Measurements from ENCODE around the gene GATB.

Gene GATB

DNA sequence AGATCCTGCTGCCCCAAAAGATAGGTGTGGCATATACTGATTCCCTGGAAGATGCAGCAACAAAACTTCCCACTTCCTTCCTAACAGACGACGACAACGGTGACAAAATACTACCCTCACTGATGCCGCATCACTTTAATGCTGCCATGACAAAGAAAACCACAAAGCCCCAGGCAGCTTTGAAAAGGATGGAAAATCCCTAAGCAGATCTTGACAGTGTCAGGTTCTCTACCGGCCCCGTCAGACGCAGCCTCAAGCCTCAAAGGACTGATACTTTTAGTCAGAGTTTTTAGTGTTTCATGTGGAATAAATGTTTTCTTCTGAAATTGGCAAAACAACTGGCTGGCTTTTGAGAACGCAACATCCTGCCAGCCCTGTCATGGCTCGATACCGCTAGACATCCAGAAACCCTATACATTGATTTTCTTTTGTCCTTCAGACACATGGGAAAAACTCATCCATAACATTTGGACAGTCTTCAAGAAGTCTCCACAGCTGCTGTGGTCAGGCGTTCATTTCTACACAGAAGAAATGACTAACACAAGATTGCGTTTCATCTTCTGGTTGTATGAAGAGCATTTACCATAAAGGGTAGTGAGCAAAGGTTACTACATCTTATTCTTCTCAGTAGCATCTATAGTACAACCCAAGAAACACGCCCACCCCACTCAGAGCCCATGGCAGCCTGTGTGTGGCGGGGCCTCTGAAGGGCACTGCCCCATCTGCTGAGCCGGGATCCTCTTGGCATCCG, 60.1 kb downstream of the GATB start:
- no peak for DNase-seq (ENCODE audit: low read depth, low spot score)

DNA sequence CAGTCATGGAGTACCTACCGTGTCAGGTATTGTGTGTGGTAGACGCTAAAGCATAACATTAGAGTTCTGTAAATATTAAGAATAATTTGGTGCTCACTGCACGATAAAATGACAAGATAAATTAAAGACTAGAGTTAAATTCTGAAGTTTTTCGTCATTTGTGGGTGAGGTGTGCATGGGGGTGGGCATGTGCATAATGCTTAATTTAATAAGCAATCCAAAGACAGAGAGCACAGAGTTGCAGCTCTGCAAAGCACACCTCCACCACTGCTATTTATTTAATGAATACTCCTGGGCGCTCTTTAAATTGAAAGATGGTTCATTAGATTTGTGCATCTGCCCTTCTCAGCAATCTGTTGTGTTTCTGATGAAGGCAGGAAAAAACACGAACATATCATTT, 62.6 kb downstream of the GATB start:
- DNase-seq (ENCODE audit: low read depth, low spot score) = no peak

DNA sequence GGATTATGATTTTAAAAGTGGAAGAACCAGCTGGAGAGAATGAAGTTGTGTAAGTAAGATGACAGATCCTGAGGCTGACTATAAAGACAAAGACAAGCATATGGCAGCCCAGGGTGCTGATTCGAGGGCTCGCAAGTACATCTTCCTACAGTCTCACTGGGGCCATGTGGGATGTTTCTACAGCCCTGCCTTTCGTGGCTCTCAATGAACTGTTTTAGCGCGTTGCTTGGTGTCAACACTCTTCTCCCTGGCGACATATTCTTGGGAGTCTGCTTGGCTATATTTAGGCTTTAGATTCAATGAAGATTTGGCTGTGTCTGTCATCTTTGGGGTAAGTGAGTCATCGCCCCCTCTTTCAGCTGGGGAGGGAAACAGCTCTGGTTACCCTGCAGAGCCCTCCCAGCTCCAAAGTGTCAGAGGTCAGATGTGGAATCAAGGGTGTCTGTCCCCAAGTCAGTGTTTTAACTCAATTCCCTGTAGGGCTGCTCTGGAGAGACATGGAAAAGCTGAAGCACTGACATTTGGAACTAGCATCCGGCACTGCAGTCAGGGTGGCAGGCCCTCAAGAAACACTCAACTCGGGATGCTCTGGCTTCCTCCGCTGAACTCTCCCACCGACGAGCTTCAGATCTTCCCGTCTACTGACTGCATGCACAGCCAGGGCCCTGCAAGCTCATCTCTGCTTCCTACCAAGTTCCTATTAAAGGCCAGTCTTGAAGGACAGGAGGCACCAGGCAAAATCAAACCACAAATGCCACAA, 65.7 kb downstream of the GATB start:
- no peak for DNase-seq (ENCODE audit: low read depth, low spot score)

DNA sequence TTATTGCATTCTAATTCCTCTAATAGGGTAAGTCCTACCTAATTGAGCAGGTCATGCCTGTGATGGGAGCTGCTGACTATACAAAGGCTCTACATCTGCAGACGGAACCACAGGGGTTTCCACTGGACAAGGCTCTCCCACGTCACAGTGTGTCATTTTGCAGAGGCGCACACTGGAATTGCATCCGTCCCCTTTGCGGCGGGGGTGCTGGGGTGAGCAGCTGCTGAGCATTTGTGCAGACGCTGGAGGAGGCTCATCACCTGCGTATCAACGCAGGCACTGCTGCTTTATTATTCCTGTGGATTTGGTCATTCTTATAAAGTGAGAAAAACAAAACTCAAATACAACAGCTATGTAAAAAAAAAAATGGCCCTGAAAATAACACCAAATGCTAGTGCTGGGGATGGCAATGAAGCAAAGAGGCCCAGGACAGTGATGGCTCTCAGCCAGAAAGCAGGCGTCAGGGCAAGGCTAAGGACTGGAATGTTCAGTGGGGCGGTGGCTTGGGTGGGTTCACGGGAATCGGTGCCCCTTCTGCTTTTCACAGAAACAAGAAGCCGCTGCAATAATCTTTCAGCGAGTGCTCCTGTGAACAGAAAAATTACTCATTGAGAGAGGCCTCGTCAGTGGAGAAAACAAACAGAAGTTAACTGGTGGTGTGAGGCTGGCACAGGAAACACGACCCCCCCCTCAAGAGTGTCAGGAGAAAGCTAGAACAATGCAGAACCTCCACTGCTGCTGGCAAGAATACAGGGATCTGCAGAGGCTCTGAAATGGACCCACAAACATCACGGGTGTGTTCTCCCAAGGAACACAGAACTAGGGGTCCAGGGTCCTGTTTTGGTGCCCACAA, 67.8 kb downstream of the GATB start:
- peak; percentile 19 for DNase-seq (ENCODE audit: low read depth, low spot score)

DNA sequence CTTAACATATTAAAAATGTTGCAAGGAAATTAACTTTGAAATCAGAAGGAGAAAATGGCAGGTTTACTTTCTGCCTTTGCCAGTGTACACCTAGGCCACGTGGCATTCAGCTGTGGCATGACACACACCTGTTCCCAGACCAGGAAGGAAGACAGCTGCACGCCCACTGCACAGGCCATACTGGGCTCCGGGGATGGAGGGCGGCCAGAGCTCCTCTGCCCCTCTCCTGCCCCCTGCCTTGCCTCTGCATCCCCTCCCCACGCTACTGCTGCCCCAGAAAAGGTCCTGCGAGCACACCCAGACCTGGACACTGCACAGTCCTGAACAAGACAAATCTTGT, 68.4 kb downstream of the GATB start:
- DNase-seq (ENCODE audit: low read depth, low spot score) = no peak

DNA sequence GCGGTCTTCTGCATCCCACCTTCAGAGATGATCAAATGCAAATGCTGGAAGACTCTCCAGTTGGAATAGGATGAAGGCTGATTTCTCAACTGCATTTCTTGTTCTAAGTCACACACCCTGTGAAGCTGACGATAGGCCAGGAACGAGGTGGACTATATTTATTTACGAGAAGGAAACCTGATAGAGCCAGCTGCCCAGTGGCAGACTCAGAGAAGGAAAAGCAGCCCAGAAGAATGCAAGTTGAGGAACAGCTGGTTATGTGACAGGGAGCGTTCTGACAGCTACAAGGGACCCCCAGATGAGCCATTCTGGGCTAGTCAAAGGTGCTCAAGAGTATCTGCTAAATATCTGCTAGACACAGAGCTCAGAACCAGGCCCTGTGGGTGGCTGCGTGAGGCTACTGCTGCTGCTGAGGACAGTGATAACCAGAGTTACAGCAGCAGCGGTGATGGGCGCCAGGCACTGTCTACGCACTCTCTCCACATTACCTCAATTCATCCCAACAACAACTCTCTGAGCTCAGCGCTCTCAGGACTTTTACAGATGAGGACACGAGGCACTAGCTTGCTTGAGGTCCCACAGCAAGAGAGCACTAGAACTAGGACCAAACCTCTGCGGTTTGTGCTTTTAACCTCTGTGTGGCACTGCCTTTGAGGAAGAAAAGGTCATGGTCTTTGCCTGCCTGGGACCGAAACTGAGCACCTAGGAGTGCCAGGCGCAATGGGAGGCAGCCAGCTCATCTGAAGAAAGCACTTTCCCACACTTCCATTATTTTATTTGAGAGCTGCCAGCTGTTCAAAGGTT, 69.0 kb downstream of the GATB start:
- no peak for DNase-seq (ENCODE audit: low read depth, low spot score)

DNA sequence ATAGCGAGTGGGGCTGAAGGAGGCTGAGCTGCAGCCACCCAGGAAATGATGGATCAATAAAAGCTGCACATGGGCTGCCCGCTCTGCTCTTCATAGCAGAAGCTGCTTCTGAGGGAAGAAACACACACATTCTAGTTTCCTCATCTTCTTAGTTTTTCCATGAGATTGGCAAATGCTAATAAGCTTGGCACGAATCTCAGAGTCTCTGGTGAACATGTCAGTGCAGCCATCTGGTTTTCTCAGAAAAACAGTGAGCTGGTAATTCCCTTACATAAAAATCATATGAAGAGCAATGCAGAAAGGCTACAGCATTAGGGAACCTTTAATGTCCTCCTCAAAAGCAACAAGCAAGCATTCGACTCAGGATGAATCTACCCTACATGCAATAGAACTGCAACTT, 69.9 kb downstream of the GATB start:
- DNase-seq (ENCODE audit: low read depth, low spot score) = peak; percentile 48

DNA sequence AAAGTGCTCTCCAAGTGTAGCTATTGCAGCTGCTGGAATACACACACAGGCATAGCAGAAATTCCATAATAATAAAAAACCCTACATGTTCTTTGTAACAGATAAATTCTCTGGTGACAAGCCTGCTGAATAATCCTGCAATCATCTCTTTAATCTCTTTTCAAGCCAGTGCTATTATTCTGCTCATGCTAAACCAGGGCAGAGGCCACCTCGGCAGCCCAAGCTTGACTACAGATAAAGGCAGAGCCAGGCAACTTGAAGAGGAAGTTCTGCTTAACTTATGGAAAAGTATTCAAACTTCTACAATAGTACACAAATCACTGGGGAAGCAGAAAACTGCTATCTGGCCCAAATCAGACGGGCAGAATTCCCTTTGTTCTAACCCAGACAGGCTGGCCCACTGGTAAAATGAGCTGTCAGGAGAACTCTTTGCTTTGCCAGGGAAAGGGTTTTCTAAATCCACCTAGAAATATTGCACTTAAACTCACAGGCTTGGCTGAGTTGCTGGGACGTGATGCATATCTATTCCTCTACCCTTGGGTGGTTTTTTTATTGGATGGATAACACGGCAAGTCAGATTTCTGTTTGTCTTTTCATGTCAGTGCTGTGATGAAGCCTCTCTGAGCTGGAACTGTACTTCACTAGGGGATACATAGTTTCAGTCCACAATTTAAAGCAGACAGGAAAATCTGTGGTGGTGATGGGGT, 70.5 kb downstream of the GATB start:
- DNase-seq (ENCODE audit: low read depth, low spot score) = peak; percentile 65

DNA sequence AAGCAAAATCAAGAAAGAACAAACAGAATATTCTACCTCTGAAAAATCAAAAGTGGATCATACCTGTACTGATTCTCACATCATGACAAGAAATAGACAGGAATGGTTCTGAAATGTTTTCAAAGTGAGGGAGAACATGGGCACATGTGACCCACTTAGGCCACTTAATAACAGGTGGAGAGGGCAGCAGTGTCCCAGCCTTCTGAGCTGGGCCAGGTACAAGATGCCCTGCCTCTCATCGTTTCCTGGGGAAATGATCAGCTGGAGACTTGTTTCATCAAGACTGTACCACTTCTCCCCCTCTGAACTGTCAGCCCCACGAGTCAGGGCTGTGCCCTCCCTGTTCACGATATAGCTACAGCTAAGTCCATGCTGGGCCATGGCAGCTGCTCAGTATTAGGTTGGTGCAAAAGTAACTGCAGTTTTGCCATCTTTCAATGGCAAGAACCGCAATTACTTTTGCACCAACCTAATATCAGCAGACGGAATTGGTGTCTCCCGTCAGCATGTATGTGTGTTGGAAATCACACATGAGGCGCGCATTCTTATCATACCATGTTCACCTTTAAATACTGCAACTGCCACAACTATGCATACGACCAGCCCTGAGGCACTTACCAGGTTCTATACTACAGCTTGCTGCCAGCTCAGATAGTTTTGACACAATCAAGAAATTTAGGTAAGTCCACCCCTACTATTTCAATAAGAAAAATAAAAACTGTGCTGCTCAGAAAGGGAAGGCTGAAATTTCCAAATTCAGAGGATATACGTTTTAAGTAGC, 71.4 kb downstream of the GATB start:
- no peak for DNase-seq (ENCODE audit: low read depth, low spot score)

DNA sequence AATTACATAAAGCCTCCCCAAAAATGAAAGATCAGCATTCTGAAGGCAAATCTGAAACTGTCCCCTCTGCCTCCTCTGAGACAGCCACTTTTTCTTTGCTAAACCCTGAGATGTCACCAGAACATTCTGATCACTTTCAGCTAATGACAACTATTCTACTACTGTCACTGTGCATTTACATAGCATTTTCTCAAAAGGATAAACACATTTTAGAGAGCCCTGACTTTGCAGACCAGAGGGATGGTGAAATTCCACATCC, 72.1 kb downstream of the GATB start:
- DNase-seq (ENCODE audit: low read depth, low spot score) = no peak

DNA sequence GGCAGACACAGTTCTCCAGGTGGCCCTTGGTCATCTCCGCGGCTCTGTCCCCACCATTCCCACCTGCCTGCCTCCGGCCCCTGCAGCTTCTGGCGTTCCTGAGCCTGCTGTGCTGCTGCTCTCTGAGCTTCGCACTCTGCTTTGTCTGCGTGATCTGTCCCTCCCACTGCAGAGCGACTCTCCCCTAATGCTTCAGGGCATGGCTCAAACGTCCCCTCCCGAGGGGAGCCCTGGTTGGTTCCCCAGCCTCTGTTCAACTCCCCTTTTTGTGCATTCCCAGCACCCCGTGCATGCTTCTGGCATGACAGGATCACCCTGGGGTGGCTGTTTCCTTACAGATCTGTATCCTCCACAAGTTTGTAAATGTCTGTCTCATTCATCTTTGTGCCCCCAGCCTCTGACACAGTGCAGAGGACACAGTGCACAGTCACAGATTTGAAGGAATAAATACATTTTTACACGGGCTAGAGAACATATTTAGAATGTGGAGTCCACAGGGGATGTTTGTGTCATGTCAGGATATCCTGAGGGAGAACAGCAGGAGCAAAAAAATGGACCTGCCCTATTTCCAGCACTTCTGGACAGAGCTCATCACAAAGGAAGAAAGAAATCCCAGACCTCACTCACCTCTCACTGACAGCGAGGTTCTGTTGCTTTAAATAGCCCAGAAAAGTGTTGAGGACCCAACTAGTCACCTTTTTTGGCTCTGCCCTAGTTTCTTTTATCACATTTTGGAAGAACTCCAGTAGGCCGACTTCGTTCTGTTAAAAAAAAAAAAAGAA, 72.6 kb downstream of the GATB start:
- DNase-seq (ENCODE audit: low read depth, low spot score) = peak; percentile 59

DNA sequence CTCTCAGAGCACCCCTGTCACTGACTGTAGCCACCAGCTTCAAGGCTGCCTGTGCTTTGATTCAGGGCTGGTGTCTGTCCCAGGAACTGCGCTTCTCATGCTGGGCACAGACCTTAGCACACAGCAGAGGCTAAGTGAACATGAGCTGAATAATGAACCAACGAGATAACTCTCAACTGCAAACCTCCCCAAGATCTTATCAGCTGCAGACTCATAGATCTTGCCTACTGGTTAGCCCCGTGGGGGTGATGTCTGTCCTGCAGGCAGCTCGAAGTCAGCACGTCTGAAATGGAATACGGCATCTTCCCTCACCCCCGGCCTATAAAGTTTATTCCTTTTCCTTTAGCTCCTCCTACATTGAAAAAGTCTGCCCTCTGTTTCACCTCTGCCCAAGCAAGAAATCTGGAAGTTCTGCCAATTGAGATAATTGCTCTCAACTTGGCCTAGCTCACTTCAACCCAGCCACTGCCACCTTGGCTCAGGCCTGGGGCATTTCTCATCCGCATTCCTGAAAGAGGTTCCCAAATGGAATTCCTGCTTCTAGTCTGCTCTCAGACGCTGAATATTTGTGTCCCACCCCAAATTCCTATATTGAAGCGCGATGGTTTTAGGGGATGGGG, 73.7 kb downstream of the GATB start:
- DNase-seq (ENCODE audit: low read depth, low spot score) = peak; percentile 67

DNA sequence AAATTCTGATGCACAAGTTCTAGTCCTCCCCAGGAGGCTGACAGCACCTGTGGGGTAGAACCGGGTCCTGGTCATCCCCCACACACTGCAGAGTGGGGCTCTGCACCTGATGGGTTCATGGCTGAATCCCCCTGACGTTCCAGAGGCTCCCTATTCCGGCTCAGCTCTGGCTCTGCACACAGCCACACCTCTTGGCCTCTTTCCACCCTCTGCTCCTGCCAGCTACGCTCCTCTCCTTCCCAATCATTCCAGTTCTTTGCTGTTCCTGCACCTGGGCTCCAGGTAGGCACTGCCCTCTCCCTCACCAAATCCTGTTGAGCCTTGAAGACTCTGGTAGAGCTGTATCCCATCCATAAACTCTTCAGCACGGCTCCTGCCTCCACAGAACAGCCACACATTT, 75.5 kb downstream of the GATB start:
- DNase-seq (ENCODE audit: low read depth, low spot score) = no peak

DNA sequence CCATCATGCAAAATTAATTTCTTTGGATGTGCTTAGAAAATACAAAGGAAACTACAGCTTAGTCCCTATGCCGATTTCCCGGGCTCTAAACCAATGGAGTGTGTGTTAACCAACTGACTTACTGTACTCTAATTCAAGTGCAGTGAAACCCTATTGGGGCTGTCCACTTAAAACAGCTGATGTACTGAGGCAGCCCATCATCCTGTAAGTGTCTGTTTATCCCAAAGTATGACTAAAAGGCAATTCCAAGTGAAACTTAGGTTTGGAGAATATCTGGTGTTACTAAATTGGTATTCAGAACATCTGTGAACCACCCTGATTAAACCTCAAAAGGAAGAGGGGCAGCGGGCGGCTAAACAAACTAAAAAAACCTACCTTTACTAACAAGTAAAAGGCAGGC, 79.7 kb downstream of the GATB start:
- no peak for DNase-seq (ENCODE audit: low read depth, low spot score)

DNA sequence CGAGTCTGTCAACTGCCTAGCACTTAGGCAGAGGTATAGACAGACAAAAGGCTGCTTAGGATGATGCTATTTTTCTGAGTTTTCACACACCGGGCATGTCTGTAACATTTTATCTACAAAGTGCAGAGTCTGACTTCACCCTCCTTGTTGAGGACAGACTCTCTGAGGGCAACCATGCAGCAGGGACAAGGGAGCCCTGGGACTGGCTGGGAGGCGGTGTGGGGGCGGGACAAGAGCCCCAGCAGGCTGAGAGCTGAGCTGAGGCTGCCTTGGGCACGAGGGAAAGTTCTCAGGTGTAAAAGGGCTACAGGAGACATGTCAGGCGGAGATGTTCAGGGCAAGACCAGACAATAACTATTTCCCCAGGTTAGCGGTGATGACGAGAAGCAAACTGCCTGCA, 81.6 kb downstream of the GATB start:
- DNase-seq (ENCODE audit: low read depth, low spot score) = no peak

DNA sequence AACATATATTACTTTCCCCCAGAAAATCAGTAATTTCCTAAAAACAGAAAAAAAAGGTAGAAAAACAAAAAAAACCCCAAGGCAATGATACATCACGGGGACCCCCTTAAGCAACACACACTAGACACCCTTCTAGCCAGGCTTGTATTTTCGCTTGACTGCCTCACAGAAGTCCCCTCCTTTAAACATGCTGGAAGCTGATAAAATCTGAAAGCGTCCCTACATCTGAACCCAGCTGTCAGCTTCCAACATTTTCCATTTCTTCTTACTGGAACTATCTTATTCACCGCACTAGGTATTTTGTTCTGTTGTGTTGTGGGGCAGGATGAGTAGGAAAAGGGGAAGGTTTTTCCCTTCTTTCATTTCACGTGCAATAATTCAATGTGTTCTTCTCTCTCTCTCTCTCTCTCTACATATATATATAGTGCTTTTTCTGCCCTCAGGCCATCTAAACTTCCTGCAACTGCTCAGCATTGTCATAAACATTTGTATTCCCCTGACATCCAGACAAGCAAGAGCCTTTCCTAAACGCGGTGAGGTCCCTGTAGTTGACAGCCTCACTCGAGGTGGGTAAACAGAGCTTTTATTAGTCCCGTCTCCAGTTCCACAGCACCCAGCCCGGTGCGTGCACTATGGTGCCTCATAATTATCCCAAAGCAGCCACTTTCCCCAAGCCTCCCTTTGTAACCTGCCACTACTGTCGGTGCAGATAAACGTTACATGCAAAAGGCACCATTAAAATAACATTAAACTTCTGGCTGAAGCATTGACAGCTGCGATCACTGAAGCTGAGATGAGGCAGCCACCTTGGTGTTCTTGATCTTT, 82.5 kb downstream of the GATB start:
- DNase-seq (ENCODE audit: low read depth, low spot score) = no peak

DNA sequence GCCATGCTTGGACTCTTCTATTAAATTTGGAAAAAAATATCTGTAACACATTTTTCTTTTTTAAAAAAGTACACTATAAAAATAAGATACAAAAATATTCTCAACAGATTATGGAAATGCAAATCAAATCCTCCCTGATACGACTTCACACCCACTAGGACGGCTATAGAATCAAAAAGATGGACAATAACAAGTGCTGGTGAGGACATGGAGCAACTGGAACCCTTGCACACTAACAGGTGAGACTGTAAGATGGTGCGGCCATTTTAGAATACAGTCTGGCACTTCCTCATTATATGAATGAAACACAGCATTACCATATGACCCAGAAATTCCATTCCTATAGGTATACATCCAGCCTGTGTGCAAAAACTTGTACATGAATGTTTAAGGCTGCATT, 83.6 kb downstream of the GATB start:
- no peak for DNase-seq (ENCODE audit: low read depth, low spot score)

DNA sequence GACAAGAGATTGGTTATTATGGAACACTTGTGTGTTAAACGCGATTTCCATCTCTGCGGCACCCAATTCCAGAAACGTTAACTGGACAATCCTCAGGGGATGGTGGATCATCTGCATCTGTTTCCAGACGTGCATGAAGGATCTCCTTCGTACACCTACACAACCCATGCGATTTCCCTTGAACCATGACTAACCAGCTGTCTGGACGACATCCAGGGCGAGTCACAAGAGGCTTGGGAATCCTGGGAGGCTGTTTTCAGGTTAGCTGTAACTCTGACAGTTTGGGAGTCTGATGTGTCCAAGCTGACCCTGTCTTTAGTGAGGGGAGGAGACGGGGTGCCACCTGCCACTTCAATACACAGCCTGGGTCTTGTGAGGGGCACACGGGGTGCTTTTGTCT, 84.5 kb downstream of the GATB start:
- DNase-seq (ENCODE audit: low read depth, low spot score) = peak; percentile 87
